ENCODE data around the gene CAAP1.

CAAP1 gene

DNA sequence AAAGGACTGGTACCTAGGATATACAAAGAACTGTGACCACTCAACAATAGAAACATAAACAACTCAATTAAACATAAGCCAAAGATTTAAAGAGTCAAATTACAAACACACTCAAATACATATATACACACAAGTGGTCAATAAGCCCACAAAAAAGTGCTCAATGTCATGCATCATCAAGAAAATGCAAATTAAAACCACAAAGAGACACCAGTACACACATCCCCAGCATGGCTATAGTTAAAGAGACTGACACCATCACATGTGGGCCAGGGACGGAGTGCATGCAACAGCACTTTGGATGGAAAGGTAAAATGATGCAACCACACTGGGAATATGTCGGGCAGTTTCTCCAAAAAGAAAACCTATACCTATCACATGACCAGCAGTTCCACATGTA, 89.7 kb downstream of the CAAP1 start:
- Mint-ChIP-seq H3K27me3 (ENCODE audit: low read depth, poor library complexity) (no peaks in the 10 kb centered on the region), H3K4me3 (no peak overlapping the region), H3K9me3 (no peaks in the 10 kb centered on the region), H3K4me1 (no peaks in the 10 kb centered on the region), H3K27ac (no peak overlapping the region), H3K36me3 (ENCODE audit: low read depth) (no peaks in the 10 kb centered on the region)
- TF ChIP-seq, protein P1, sequence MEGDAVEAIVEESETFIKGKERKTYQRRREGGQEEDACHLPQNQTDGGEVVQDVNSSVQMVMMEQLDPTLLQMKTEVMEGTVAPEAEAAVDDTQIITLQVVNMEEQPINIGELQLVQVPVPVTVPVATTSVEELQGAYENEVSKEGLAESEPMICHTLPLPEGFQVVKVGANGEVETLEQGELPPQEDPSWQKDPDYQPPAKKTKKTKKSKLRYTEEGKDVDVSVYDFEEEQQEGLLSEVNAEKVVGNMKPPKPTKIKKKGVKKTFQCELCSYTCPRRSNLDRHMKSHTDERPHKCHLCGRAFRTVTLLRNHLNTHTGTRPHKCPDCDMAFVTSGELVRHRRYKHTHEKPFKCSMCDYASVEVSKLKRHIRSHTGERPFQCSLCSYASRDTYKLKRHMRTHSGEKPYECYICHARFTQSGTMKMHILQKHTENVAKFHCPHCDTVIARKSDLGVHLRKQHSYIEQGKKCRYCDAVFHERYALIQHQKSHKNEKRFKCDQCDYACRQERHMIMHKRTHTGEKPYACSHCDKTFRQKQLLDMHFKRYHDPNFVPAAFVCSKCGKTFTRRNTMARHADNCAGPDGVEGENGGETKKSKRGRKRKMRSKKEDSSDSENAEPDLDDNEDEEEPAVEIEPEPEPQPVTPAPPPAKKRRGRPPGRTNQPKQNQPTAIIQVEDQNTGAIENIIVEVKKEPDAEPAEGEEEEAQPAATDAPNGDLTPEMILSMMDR (IDR thresholded peaks at IDR 0.05): no peak
- DNase-seq: no peak

DNA sequence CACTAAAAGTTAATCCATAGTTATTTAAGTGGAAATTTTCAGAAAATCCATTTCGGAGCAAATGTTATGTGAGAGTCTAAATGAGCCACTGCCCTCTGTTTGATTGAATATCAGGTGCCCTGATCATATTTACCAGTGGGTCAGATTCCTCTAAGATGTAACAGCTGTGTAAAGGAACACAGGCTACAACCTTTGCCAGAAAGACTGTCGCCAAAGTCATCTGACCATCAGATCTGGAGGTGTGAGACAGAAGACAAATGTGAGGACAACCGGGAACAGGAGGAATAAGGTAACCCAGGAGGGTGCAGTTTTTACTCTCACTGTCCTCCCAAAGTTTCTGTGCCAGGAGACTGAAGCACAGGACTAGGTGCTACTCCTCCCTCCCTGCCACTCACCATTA, 90.8 kb downstream of the CAAP1 start:
- Mint-ChIP-seq H3K27ac (peak overlapping the region; percentile 43), H3K9me3 (no peaks in the 10 kb centered on the region), H3K27me3 (ENCODE audit: low read depth, poor library complexity) (no peaks in the 10 kb centered on the region), H3K4me1 (no peaks in the 10 kb centered on the region), H3K4me3 (no peak overlapping the region), H3K36me3 (ENCODE audit: low read depth) (no peaks in the 10 kb centered on the region)
- DNase-seq: no peak
- TF ChIP-seq, protein P1 (IDR thresholded peaks at IDR 0.05): no peak

DNA sequence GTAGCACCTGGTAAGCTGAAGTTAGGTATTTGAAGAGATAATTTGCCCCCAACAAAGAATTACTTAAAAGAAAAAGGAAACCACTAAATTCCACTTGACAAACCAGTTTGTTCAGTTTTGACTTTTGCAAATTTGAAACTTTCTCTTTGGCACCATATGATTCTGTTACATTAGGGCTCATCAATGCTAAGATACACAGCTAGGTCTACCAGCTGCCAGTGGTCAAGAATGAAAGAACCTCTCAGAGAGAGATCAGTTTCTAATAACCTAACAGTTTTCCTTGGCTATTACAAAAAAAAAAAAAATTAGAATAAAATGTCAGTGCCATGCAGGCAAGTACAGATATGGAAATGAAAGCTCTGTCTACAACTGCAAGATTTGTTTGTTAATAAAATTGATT, 92.3 kb downstream of the CAAP1 start:
- H3K9me3 Mint-ChIP-seq: no peaks in the 10 kb centered on the region
- H3K27me3 Mint-ChIP-seq (ENCODE audit: low read depth, poor library complexity): no peaks in the 10 kb centered on the region
- H3K36me3 Mint-ChIP-seq (ENCODE audit: low read depth): no peaks in the 10 kb centered on the region
- no peak overlapping the region for H3K4me3 Mint-ChIP-seq
- H3K27ac Mint-ChIP-seq: no peak overlapping the region
- no peaks in the 10 kb centered on the region for H3K4me1 Mint-ChIP-seq
- TF ChIP-seq, protein P1 (IDR thresholded peaks at IDR 0.05): no peak
- DNase-seq: no peak

DNA sequence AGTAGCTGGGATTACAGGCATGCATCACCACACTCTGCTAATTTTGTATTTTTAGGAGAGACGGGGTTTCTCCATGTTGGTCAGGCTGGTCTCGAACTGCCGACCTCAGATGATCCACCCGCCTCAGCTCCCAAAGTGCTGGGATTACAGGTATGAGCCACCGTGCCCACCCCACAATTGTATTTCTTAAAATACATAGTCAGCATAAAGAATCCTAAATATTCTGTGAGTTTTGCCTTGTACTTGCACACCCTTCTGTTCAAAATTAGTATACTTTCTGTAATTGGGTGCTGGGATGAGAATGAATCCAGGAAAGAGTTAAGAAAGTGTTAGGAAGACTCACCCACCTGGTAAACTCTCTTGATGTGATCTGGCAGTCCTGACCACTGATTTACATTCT, 101.3 kb downstream of the CAAP1 start:
- Mint-ChIP-seq H3K4me3 (no peak overlapping the region), H3K27ac (no peak overlapping the region), H3K9me3 (peaks cover 16% of the 10 kb centered on the region), H3K36me3 (ENCODE audit: low read depth) (no peaks in the 10 kb centered on the region), H3K27me3 (ENCODE audit: low read depth, poor library complexity) (no peaks in the 10 kb centered on the region), H3K4me1 (no peaks in the 10 kb centered on the region)
- no peak for DNase-seq
- TF ChIP-seq, protein P1 (IDR thresholded peaks at IDR 0.05): no peak

Data from nephron progenitor cell (in vitro differentiated cells).